Neural progenitor cell (in vitro differentiated cells): ENCODE results near the gene PLD6. TPM values are rescaled to one million over a fixed set of nuclear protein-coding genes. Genes with fewer than 3 reads are reported as not detected.
A peak's percentile ranks its signal among the peaks of the same experiment; 100 is the strongest.

Experiments
- DNase-seq: peaks from one replicate; pipeline ENCODE4 v3.0.0-alpha.2; 2016; ENCODE audit warnings: low spot score
- H2AFZ ChIP-seq: fragments of 200-600 bp; sonication (generic); replicated peaks from 2 replicates; pipeline ENCODE4 v1.6.1; 2016; ENCODE audit warnings: antibody characterized with exemption
- H3F3A ChIP-seq: fragments of 200-600 bp; sonication (generic); 2 replicates; pipeline ENCODE4 v1.6.1; 2016; ENCODE audit warnings: antibody characterized with exemption, low read depth
- H3K27ac ChIP-seq: fragments of 200-600 bp; sonication (generic); 2 replicates; pipeline ENCODE4 v1.5.1; 2016; ENCODE audit warnings: mild to moderate bottlenecking
- H3K27me3 ChIP-seq: fragments of 200-600 bp; sonication (generic); 2 replicates; pipeline ENCODE4 v1.6.1; 2016; ENCODE audit warnings: mild to moderate bottlenecking, moderate library complexity
- H3K36me3 ChIP-seq: fragments of 200-600 bp; sonication (generic); 2 replicates; pipeline ENCODE4 v1.5.1; 2016
- H3K4me1 ChIP-seq: fragments of 200-600 bp; sonication (generic); 2 replicates; pipeline ENCODE4 v1.6.1; 2016; ENCODE audit warnings: mixed run types
- H3K4me2 ChIP-seq: fragments of 200-600 bp; sonication (generic); 2 replicates; pipeline ENCODE4 v1.6.1; 2016
- H3K4me3 ChIP-seq: fragments of 200-600 bp; sonication (generic); 2 replicates; pipeline ENCODE4 v1.5.1; 2016
- H3K79me2 ChIP-seq: fragments of 200-600 bp; sonication (generic); 2 replicates; pipeline ENCODE4 v1.6.1; 2016; ENCODE audit warnings: low read depth
- H3K9ac ChIP-seq: fragments of 200-600 bp; sonication (generic); 2 replicates; pipeline ENCODE4 v1.6.1; 2016
- H3K9me3 ChIP-seq: fragments of 200-600 bp; sonication (generic); 2 replicates; pipeline ENCODE4 v1.5.1; 2016; ENCODE audit warnings: low read depth
- H4K20me1 ChIP-seq: fragments of 200-600 bp; sonication (generic); 2 replicates; pipeline ENCODE4 v1.6.1; 2016; ENCODE audit warnings: low read depth
- H3K27ac Mint-ChIP-seq: 3 replicates; pipeline ENCODE4 v1.8.0; 2021; ENCODE audit warnings: mixed read lengths
- H3K27me3 Mint-ChIP-seq: 2 replicates; pipeline ENCODE4 v1.8.0; 2022; ENCODE audit warnings: low read depth, mild to moderate bottlenecking, inconsistent platforms, moderate library complexity, mixed read lengths; ENCODE audit not compliant: insufficient read depth
- H3K36me3 Mint-ChIP-seq: 3 replicates; pipeline ENCODE4 v1.8.0; 2021; ENCODE audit warnings: mixed read lengths
- H3K4me1 Mint-ChIP-seq: 3 replicates; pipeline ENCODE4 v1.8.0; 2021; ENCODE audit warnings: mixed read lengths
- H3K4me3 Mint-ChIP-seq: 3 replicates; pipeline ENCODE4 v1.8.0; 2021; ENCODE audit warnings: mild to moderate bottlenecking, moderate library complexity, mixed read lengths
- H3K9me3 Mint-ChIP-seq: 3 replicates; pipeline ENCODE4 v1.8.0; 2020; ENCODE audit warnings: mixed read lengths
- CTCF ChIP-seq: fragments of 200-600 bp; sonication (generic); IDR thresholded peaks from 2 replicates; pipeline ENCODE4 v1.5.1; 2017; ENCODE audit warnings: antibody characterized with exemption, mild to moderate bottlenecking
- EZH2 ChIP-seq: fragments of 200-600 bp; sonication (generic); IDR thresholded peaks from 2 replicates; pipeline ENCODE4 v1.6.1; 2017; ENCODE audit warnings: antibody characterized with exemption, mild to moderate bottlenecking, moderate library complexity
- EZH2phosphoT487 ChIP-seq: fragments of 200-600 bp; sonication (generic); IDR thresholded peaks from 2 replicates; pipeline ENCODE4 v1.6.1; 2017; ENCODE audit warnings: antibody characterized with exemption
- total RNA-seq: library from RNA; depleted of rRNA; stranded (reverse); fragments of >200 nt; gene quantifications from 2 replicates; pipeline ENCODE4 v1.2.3, GENCODE V29; 2015; ENCODE audit warnings: low replicate concordance

The PLD6 gene
- total RNA-seq, 1 donor from 2014 or later: 1.2 TPM

- H3K27me3 Mint-ChIP-seq: peaks cover 4% of the 10 kb centered on the region
- H3K4me2 ChIP-seq: no peak overlapping the region
- H3K9ac ChIP-seq: no peak overlapping the region
- DNase-seq: no peak
- H3K27ac ChIP-seq: no peak overlapping the region
- peak overlapping the region; percentile 53 for H3K27ac Mint-ChIP-seq
- H3K9me3 Mint-ChIP-seq: no peaks in the 10 kb centered on the region
- no peaks in the 10 kb centered on the region for H4K20me1 ChIP-seq
- H3K4me1 Mint-ChIP-seq: peaks cover 2% of the 10 kb centered on the region
- H3K9me3 ChIP-seq: no peaks in the 10 kb centered on the region
- no peak for TF ChIP-seq EZH2
- no peak for TF ChIP-seq EZH2phosphoT487
- TF ChIP-seq CTCF: no peak
- H3F3A ChIP-seq: peaks cover 16% of the 10 kb centered on the region
- H3K36me3 Mint-ChIP-seq: peaks cover 4% of the 10 kb centered on the region
- peaks cover 9% of the 10 kb centered on the region for H3K79me2 ChIP-seq
- H3K4me3 ChIP-seq: no peak overlapping the region
- H3K4me1 ChIP-seq: no peaks in the 10 kb centered on the region
- peaks cover 5% of the 10 kb centered on the region for H3K36me3 ChIP-seq
- no peaks in the 10 kb centered on the region for H3K27me3 ChIP-seq
- no peak overlapping the region for H3K4me3 Mint-ChIP-seq
- H2AFZ ChIP-seq: no peak overlapping the region
Measured at GRCh38 chr17:17242246-17242645, 36.1 kb upstream of the PLD6 start.

- Mint-ChIP-seq H3K27ac (no peak overlapping the region), H3K4me1 (peaks cover 2% of the 10 kb centered on the region), H3K27me3 (peaks cover 4% of the 10 kb centered on the region), H3K9me3 (no peaks in the 10 kb centered on the region), H3K36me3 (no peaks in the 10 kb centered on the region), H3K4me3 (no peak overlapping the region)
- H2AFZ ChIP-seq: no peak overlapping the region
- DNase-seq: no peak
- H3K36me3 ChIP-seq: peaks cover 4% of the 10 kb centered on the region
- no peaks in the 10 kb centered on the region for H3K27me3 ChIP-seq
- no peaks in the 10 kb centered on the region for H4K20me1 ChIP-seq
- H3F3A ChIP-seq: peaks cover 11% of the 10 kb centered on the region
- H3K4me2 ChIP-seq: no peak overlapping the region
- H3K79me2 ChIP-seq: peaks cover 12% of the 10 kb centered on the region
- no peak overlapping the region for H3K4me3 ChIP-seq
- H3K9me3 ChIP-seq: no peaks in the 10 kb centered on the region
- no peak for TF ChIP-seq EZH2phosphoT487
- no peak for TF ChIP-seq CTCF
- TF ChIP-seq EZH2: no peak
- H3K9ac ChIP-seq: no peak overlapping the region
- H3K27ac ChIP-seq: no peak overlapping the region
- H3K4me1 ChIP-seq: no peaks in the 10 kb centered on the region
Measured at GRCh38 chr17:17241656-17242055, 35.5 kb upstream of the PLD6 start.

- Histone ChIP-seq H3K27me3 (no peaks in the 10 kb centered on the region), H3K4me1 (peaks cover 9% of the 10 kb centered on the region), H3K27ac (no peak overlapping the region), H3F3A (peaks cover 6% of the 10 kb centered on the region), H3K4me2 (no peak overlapping the region), H4K20me1 (peaks cover 14% of the 10 kb centered on the region), H3K9me3 (no peaks in the 10 kb centered on the region), H2AFZ (no peak overlapping the region), H3K4me3 (no peak overlapping the region), H3K79me2 (peaks cover 30% of the 10 kb centered on the region), H3K36me3 (no peaks in the 10 kb centered on the region), H3K9ac (no peak overlapping the region)
- DNase-seq: no peak
- no peak for TF ChIP-seq EZH2
- Mint-ChIP-seq H3K9me3 (no peaks in the 10 kb centered on the region), H3K36me3 (no peaks in the 10 kb centered on the region), H3K27me3 (peaks cover 4% of the 10 kb centered on the region), H3K4me1 (peaks cover 16% of the 10 kb centered on the region), H3K27ac (no peak overlapping the region), H3K4me3 (peak overlapping the region; percentile 39)
Measured at GRCh38 chr17:17239832-17240231, 33.7 kb upstream of the PLD6 start.

- Histone ChIP-seq H3K9me3 (no peaks in the 10 kb centered on the region), H3F3A (peaks cover 6% of the 10 kb centered on the region), H3K4me2 (peak within 1 kb of the TSS; percentile 94), H3K4me3 (peak within 1 kb of the TSS; percentile 80), H3K27me3 (no peaks in the 10 kb centered on the region), H3K27ac (peak within 1 kb of the TSS; percentile 99), H3K79me2 (peaks cover 53% of the 10 kb centered on the region), H3K4me1 (peaks cover 9% of the 10 kb centered on the region), H2AFZ (peak within 1 kb of the TSS; percentile 99), H3K9ac (peak within 1 kb of the TSS; percentile 99), H4K20me1 (peaks cover 22% of the 10 kb centered on the region), H3K36me3 (no peaks in the 10 kb centered on the region)
- Mint-ChIP-seq H3K27me3 (peaks cover 4% of the 10 kb centered on the region), H3K36me3 (peaks cover 3% of the 10 kb centered on the region), H3K9me3 (no peaks in the 10 kb centered on the region), H3K4me1 (peaks cover 21% of the 10 kb centered on the region), H3K4me3 (peak within 1 kb of the TSS; percentile 98), H3K27ac (peak within 1 kb of the TSS; percentile 100)
- TF ChIP-seq EZH2: no peak
- TF ChIP-seq CTCF: no peak
- TF ChIP-seq EZH2phosphoT487: no peak
- DNase-seq: peak; percentile 84
Measured at GRCh38 chr17:17237026-17237799, 31.1 kb upstream of the PLD6 start, which contains the start of gene FLCN. Gene FLCN (minus strand): TSS chr17:17237168. CDS start chr17:17228137, 9,031 bp downstream.
